ENCODE measurements around the gene KIF2C.
A peak's percentile ranks its signal among the peaks of the same experiment; 100 is the strongest.
"Not testable (repeated sequence)": the region's sequence is repeated elsewhere in the genome, so short reads cannot be mapped to it uniquely, and the experiment has no call there.

KIF2C gene

GRCh38 chr1:44739307-44740178, at the start of gene KIF2C:
KIF2C (plus strand) TSS chr1:44739837; CDS start chr1:44739933, 96 bp downstream.
- peak; percentile 98 for DNase-seq (ENCODE audit: low read depth)

- DNase-seq (ENCODE audit: low read depth), result no peak
Measured at GRCh38 chr1:44693159-44693558, 46.5 kb upstream of the KIF2C start.

- no peak for DNase-seq (ENCODE audit: low read depth)
Measured at GRCh38 chr1:44693900-44694299, 45.7 kb upstream of the KIF2C start.

GRCh38 chr1:44694863-44695478, 44.7 kb upstream of the KIF2C start:
- no peak for DNase-seq (ENCODE audit: low read depth)

- no peak for DNase-seq (ENCODE audit: low read depth)
Measured at GRCh38 chr1:44695671-44696070, 44.0 kb upstream of the KIF2C start.

GRCh38 chr1:44696101-44696500, 43.5 kb upstream of the KIF2C start:
- DNase-seq (ENCODE audit: low read depth), result no peak

GRCh38 chr1:44696789-44697345, 42.8 kb upstream of the KIF2C start:
- no peak for DNase-seq (ENCODE audit: low read depth)

GRCh38 chr1:44698138-44698537, 41.5 kb upstream of the KIF2C start:
- DNase-seq (ENCODE audit: low read depth), result no peak

GRCh38 chr1:44699375-44699774, 40.3 kb upstream of the KIF2C start:
- DNase-seq (ENCODE audit: low read depth), result not testable (repeated sequence)

GRCh38 chr1:44700573-44700972, 39.1 kb upstream of the KIF2C start:
- no peak for DNase-seq (ENCODE audit: low read depth)

GRCh38 chr1:44701141-44701573, 38.5 kb upstream of the KIF2C start:
- no peak for DNase-seq (ENCODE audit: low read depth)

- no peak for DNase-seq (ENCODE audit: low read depth)
Measured at GRCh38 chr1:44705470-44705869, 34.2 kb upstream of the KIF2C start.

GRCh38 chr1:44705938-44706337, 33.7 kb upstream of the KIF2C start:
- no peak for DNase-seq (ENCODE audit: low read depth)

- DNase-seq (ENCODE audit: low read depth), result peak; percentile 97
Measured at GRCh38 chr1:44707112-44707881, 32.3 kb upstream of the KIF2C start.

GRCh38 chr1:44707959-44708831, 31.4 kb upstream of the KIF2C start:
- DNase-seq (ENCODE audit: low read depth), result peak; percentile 60

GRCh38 chr1:44713321-44713781, 26.3 kb upstream of the KIF2C start:
- no peak for DNase-seq (ENCODE audit: low read depth)

- DNase-seq (ENCODE audit: low read depth), result no peak
Measured at GRCh38 chr1:44714532-44714931, 25.1 kb upstream of the KIF2C start.

- peak; percentile 81 for DNase-seq (ENCODE audit: low read depth)
Measured at GRCh38 chr1:44714944-44715571, 24.6 kb upstream of the KIF2C start.

- no peak for DNase-seq (ENCODE audit: low read depth)
Measured at GRCh38 chr1:44717156-44717555, 22.5 kb upstream of the KIF2C start.

GRCh38 chr1:44717653-44718052, 22.0 kb upstream of the KIF2C start:
- no peak for DNase-seq (ENCODE audit: low read depth)

- no peak for DNase-seq (ENCODE audit: low read depth)
Measured at GRCh38 chr1:44718091-44718490, 21.5 kb upstream of the KIF2C start.

All from ELR (cell line).